Stomach (tissue), 4 donors: ENCODE measurements around the gene TENM4.

ENCODE experiments used
- EP300 ChIP-seq: sonication (generic); formaldehyde crosslinking; IDR thresholded peaks from one replicate; pipeline ENCODE4 v1.6.1; 2017; ENCODE audit warnings: antibody characterized with exemption
- POLR2A ChIP-seq, 4 donors: fragments of 450-650 bp; IDR thresholded peaks; one replicate each; pipeline ENCODE4 v1.6.1; 2016; ENCODE audit warnings: antibody characterized with exemption in 4 of 4, control low read depth in 2 of 4, mild to moderate bottlenecking in 1 of 4, moderate library complexity in 1 of 4
- POLR2AphosphoS5 ChIP-seq, 3 donors: sonication (generic); formaldehyde crosslinking; IDR thresholded peaks; one replicate each; pipeline ENCODE4 v1.6.1; 2016; ENCODE audit warnings: antibody characterized with exemption in 3 of 3
- TF ChIP-seq, protein P1 (sequence below), 7 experiments: fragments of 450-650 bp in 4 of 7; fragments of 200-600 bp in 3 of 7; sonication (generic) in 3 of 7; IDR thresholded peaks; one replicate each; pipeline ENCODE4 v1.5.1; 2016 to 2019; ENCODE audit warnings: antibody characterized with exemption in 7 of 7, control low read depth in 2 of 7, mild to moderate bottlenecking in 1 of 7

DNA sequence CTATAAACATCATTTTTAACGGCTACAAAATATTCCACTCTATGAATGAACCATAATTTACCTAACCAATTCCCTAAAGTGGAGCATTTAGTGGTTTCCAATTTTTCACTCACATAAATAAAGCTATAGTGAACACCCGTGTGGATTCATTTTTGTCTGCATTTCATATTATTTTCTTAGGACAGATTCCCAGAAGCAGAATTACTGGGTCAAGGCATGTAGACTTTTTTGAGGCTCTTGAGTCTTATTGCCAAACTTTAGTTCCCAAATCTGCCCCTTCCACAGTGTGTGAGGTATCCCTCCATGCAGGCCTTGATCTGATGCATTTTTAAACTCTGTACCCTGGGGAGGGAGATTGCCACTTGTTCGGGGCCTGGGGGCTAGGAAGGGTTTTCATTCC, 198.2 kb downstream of the TENM4 start:
- TF ChIP-seq, protein P1, sequence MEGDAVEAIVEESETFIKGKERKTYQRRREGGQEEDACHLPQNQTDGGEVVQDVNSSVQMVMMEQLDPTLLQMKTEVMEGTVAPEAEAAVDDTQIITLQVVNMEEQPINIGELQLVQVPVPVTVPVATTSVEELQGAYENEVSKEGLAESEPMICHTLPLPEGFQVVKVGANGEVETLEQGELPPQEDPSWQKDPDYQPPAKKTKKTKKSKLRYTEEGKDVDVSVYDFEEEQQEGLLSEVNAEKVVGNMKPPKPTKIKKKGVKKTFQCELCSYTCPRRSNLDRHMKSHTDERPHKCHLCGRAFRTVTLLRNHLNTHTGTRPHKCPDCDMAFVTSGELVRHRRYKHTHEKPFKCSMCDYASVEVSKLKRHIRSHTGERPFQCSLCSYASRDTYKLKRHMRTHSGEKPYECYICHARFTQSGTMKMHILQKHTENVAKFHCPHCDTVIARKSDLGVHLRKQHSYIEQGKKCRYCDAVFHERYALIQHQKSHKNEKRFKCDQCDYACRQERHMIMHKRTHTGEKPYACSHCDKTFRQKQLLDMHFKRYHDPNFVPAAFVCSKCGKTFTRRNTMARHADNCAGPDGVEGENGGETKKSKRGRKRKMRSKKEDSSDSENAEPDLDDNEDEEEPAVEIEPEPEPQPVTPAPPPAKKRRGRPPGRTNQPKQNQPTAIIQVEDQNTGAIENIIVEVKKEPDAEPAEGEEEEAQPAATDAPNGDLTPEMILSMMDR (IDR thresholded peaks at IDR 0.05) = no peak
- no peak for TF ChIP-seq POLR2A (IDR thresholded peaks at IDR 0.05)
- TF ChIP-seq EP300 = no peak
- TF ChIP-seq POLR2AphosphoS5 (IDR thresholded peaks at IDR 0.05) = no peak
